Measurements from ENCODE around the gene MOXD1.

MOXD1 gene

GRCh38 chr6:132391391-132392269 lies 9.6 kb downstream of the MOXD1 start:
- TF ChIP-seq, protein P1, sequence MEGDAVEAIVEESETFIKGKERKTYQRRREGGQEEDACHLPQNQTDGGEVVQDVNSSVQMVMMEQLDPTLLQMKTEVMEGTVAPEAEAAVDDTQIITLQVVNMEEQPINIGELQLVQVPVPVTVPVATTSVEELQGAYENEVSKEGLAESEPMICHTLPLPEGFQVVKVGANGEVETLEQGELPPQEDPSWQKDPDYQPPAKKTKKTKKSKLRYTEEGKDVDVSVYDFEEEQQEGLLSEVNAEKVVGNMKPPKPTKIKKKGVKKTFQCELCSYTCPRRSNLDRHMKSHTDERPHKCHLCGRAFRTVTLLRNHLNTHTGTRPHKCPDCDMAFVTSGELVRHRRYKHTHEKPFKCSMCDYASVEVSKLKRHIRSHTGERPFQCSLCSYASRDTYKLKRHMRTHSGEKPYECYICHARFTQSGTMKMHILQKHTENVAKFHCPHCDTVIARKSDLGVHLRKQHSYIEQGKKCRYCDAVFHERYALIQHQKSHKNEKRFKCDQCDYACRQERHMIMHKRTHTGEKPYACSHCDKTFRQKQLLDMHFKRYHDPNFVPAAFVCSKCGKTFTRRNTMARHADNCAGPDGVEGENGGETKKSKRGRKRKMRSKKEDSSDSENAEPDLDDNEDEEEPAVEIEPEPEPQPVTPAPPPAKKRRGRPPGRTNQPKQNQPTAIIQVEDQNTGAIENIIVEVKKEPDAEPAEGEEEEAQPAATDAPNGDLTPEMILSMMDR (IDR thresholded peaks at IDR 0.05; ENCODE audit: low read length, missing control alignments): no peak
- peak; percentile 83 for DNase-seq (ENCODE audit: low read depth)
- no peak overlapping the region for H3K4me3 ChIP-seq (replicated peaks; ENCODE audit: low read depth, low read length)

DNA sequence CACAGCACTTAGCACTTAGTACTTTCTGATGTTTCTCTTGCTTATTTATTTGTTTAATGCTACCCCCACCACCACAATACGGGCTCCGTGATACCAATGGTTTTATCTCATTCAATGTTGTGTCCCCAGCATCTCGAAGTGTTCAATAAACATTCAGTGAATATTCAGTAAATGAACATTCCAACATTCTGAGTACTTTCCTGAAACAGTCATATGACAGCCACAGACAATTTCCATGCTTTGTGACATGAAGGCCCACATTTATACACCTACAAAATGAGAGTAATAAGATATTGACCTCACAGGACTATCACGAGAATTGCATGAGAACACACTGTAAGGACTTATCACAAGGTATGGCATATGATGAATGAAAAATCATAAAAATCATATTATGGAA lies 10.8 kb downstream of the MOXD1 start:
- no peak for DNase-seq (ENCODE audit: low read depth)
- H3K4me3 ChIP-seq (replicated peaks; ENCODE audit: low read depth, low read length): no peak overlapping the region
- TF ChIP-seq, protein P1 (IDR thresholded peaks at IDR 0.05; ENCODE audit: low read length, missing control alignments): no peak

- no peak overlapping the region for H3K4me3 ChIP-seq (replicated peaks; ENCODE audit: low read depth, low read length)
- no peak for DNase-seq (ENCODE audit: low read depth)
- TF ChIP-seq, protein P1 (IDR thresholded peaks at IDR 0.05; ENCODE audit: low read length, missing control alignments): no peak
Measured at GRCh38 chr6:132390017-132390416, 11.3 kb downstream of the MOXD1 start.

- TF ChIP-seq, protein P1 (IDR thresholded peaks at IDR 0.05; ENCODE audit: low read length, missing control alignments): no peak
- DNase-seq (ENCODE audit: low read depth): no peak
- H3K4me3 ChIP-seq (replicated peaks; ENCODE audit: low read depth, low read length): no peak overlapping the region
Measured at GRCh38 chr6:132388291-132388690, 13.0 kb downstream of the MOXD1 start.

- TF ChIP-seq, protein P1 (IDR thresholded peaks at IDR 0.05; ENCODE audit: low read length, missing control alignments): no peak
- no peak for DNase-seq (ENCODE audit: low read depth)
- no peak overlapping the region for H3K4me3 ChIP-seq (replicated peaks; ENCODE audit: low read depth, low read length)
Measured at GRCh38 chr6:132382630-132383175, 18.6 kb downstream of the MOXD1 start.

GRCh38 chr6:132381381-132381780 lies 19.9 kb downstream of the MOXD1 start:
- TF ChIP-seq, protein P1 (IDR thresholded peaks at IDR 0.05; ENCODE audit: low read length, missing control alignments): no peak
- no peak for DNase-seq (ENCODE audit: low read depth)
- H3K4me3 ChIP-seq (replicated peaks; ENCODE audit: low read depth, low read length): no peak overlapping the region

All from fibroblast of pulmonary artery (primary cell).